ENCODE data around the gene TCFL5. TPM values are rescaled to one million over a fixed set of nuclear protein-coding genes. Genes with fewer than 3 reads are reported as not detected.

TCFL5 gene
- total RNA-seq, 6 donors from 2014 or later = 2.1 to 9.6 (median 7.1) TPM

DNA sequence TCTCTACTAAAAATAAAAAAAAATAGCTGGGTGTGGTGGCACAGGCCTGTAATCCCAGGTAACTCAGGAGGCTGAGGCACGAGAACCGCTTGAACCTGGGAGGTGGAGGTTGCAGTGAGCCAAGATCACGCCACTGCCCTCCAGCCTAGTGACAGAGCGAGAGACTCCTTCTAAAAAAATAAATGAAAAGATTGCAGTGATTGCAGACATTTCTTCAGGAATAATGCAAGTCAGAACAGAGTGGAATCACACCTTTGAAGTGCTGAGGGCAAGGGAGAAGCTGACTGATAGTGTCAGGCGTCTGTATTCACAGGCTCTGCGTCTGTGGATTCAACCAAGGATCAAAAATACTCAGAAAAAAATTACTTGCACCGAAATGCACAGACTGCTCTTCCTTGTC is 2.6 kb upstream of the TCFL5 start:
- no peak for DNase-seq

DNA sequence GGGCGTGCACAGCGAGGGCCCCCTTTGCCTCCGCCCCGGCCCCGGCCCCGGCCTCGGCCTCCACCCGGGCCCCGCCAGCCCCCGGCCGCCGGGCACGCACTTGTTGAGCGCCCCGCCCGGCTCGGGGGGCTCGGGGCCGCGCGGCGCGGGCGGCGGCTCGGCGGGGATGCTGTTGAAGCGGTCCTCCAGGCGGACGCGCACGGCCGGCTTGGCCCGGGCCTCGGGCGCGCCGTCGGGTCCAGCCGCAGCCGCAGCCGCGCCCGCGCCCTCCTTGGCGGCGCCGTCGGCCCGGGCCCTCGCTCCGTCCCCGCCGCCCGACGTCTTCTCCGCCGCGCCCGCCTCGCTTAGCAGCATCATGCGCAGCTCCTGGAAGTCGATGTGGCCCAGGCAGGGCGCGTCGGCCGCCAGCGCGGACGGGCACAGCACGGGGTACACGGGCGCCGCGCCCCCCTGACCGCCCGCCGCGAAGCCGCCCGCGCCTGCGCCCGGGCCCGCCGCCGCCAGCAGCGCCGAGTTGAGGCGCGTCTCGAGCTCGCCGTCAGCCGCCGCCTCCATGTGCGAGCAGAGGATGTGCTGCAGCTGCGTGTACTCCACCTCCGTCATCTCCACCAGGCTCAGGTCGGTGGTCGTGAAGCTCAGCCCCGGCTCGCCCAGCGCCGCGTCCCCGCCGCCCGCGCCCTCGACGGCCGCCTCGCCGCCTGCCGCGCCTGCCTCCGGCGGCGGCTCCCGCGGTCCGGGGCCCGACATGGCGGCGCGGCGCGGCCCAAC is 514 bp downstream of the TCFL5 start:
- Histone ChIP-seq H3K27ac (peak overlapping the region in 1 of 4 donors; percentile 40), H3K9me3 (no peaks in the 10 kb centered on the region), H3K4me3 (peak overlapping the region in 3 of 4 donors; percentile 54 to 69 (median 59)), H3K4me1 (peaks cover 14 to 23% (median 15%) of the 10 kb centered on the region in 4 donors), H3K27me3 (no peaks in the 10 kb centered on the region), H3K36me3 (peaks cover 0 to 8% (median 3%) of the 10 kb centered on the region in 4 donors)
- ATAC-seq (ENCODE audit: low FRiP score in 2 of 2) (peak in 1 of 2 donors; percentile 3), DNase-seq (peak in 1 of 2 donors; percentile 91)
- 0 to 1% methylated on average over 23 to 26 of the region's 129 CpGs for WGBS, 2 donors
- TF ChIP-seq, protein P1, sequence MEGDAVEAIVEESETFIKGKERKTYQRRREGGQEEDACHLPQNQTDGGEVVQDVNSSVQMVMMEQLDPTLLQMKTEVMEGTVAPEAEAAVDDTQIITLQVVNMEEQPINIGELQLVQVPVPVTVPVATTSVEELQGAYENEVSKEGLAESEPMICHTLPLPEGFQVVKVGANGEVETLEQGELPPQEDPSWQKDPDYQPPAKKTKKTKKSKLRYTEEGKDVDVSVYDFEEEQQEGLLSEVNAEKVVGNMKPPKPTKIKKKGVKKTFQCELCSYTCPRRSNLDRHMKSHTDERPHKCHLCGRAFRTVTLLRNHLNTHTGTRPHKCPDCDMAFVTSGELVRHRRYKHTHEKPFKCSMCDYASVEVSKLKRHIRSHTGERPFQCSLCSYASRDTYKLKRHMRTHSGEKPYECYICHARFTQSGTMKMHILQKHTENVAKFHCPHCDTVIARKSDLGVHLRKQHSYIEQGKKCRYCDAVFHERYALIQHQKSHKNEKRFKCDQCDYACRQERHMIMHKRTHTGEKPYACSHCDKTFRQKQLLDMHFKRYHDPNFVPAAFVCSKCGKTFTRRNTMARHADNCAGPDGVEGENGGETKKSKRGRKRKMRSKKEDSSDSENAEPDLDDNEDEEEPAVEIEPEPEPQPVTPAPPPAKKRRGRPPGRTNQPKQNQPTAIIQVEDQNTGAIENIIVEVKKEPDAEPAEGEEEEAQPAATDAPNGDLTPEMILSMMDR (IDR thresholded peaks at IDR 0.05) = peak in 3 of 6 experiments; percentile 5 to 50 (median 12)
- TF ChIP-seq POLR2AphosphoS5 (IDR thresholded peaks at IDR 0.05) = no peak
- no peak for TF ChIP-seq POLR2A (IDR thresholded peaks at IDR 0.05)
- no peak for TF ChIP-seq EP300 (IDR thresholded peaks at IDR 0.05)

More for the DNA sequence above, 2.6 kb upstream of the TCFL5 start:
- Histone ChIP-seq H3K27ac (no peak overlapping the region), H3K9me3 (no peaks in the 10 kb centered on the region), H3K36me3 (no peaks in the 10 kb centered on the region), H3K4me3 (no peak overlapping the region), H3K27me3 (no peaks in the 10 kb centered on the region), H3K4me1 (peaks cover 14 to 23% (median 15%) of the 10 kb centered on the region in 4 donors)
- 94 to 96% methylated on average over 7 of the region's 7 CpGs for WGBS, 2 donors
- TF ChIP-seq EP300 (IDR thresholded peaks at IDR 0.05) (no peak), POLR2A (IDR thresholded peaks at IDR 0.05) (no peak), POLR2AphosphoS5 (IDR thresholded peaks at IDR 0.05) (no peak)
- TF ChIP-seq, protein P1 (IDR thresholded peaks at IDR 0.05) = no peak
- no peak for ATAC-seq (ENCODE audit: low FRiP score in 2 of 2)

DNA sequence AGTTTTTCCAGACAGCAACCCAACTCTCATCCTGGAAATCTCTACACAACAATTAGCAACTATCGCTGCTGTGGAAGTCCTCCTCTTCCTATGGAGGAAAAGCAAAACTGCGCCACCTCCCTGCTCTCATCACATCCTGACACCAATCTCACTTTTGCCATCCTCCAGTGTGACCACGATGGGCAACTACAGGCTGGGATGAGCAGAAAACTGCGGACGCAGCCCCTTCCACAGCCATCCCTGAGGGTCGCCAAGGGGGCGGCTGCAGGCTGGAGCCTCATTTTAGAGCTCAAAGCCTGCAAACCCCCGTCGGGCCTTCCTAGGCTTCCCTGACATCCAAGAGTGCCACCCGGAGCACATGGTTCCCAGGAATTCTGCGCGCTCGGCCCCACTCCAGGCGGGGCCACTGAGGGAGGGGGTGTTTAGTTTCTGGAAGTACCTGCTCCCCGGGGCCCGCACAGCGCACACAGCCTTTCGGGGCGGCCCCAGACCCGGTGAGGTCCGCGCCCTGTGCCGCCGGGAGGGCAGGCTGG is 1.2 kb downstream of the TCFL5 start:
- H3K27me3 ChIP-seq = no peaks in the 10 kb centered on the region
- ATAC-seq (ENCODE audit: low FRiP score in 2 of 2) (no peak), DNase-seq (no peak)
- H3K4me3 ChIP-seq = peak overlapping the region in 3 of 4 donors; percentile 54 to 69 (median 59)
- peaks cover 0 to 11% (median 3%) of the 10 kb centered on the region in 4 donors for H3K36me3 ChIP-seq
- WGBS, 2 donors = 30 to 43% methylated on average over 7 to 13 of the region's 24 CpGs
- TF ChIP-seq POLR2AphosphoS5 (IDR thresholded peaks at IDR 0.05) = no peak
- TF ChIP-seq EP300 (IDR thresholded peaks at IDR 0.05) = no peak
- TF ChIP-seq POLR2A (IDR thresholded peaks at IDR 0.05) = no peak
- TF ChIP-seq, protein P1 (IDR thresholded peaks at IDR 0.05) = no peak
- H3K9me3 ChIP-seq = no peaks in the 10 kb centered on the region
- peaks cover 14 to 23% (median 15%) of the 10 kb centered on the region in 4 donors for H3K4me1 ChIP-seq
- no peak overlapping the region for H3K27ac ChIP-seq

DNA sequence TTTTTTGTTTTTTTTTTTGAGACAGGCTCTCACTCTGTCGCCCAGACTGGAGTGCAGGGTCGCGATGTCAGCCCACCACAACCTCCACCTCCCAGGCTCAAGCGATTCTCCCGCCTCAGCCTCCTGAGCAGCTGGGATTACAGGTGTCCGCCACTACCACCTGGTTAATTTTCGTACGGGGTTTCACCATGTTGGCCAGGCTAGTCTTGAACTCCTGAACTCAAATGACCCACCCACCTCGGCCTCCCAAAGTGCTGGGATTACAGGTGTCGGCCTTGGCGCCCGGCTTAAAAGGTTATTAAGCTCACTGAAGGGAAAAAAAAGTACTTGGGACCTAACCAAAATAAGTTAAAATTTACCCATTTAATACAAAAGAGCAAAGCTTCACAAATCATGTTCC is 1.9 kb downstream of the TCFL5 start:
- no peaks in the 10 kb centered on the region for H3K9me3 ChIP-seq
- WGBS, 2 donors = 94 to 98% methylated on average over 12 of the region's 12 CpGs
- no peak overlapping the region for H3K4me3 ChIP-seq
- peaks cover 0 to 18% (median 3%) of the 10 kb centered on the region in 4 donors for H3K36me3 ChIP-seq
- no peak for TF ChIP-seq POLR2AphosphoS5 (IDR thresholded peaks at IDR 0.05)
- no peak for TF ChIP-seq POLR2A (IDR thresholded peaks at IDR 0.05)
- TF ChIP-seq EP300 (IDR thresholded peaks at IDR 0.05) = no peak
- TF ChIP-seq, protein P1 (IDR thresholded peaks at IDR 0.05) = no peak
- no peak overlapping the region for H3K27ac ChIP-seq
- no peaks in the 10 kb centered on the region for H3K27me3 ChIP-seq
- DNase-seq = no peak
- no peak for ATAC-seq (ENCODE audit: low FRiP score in 2 of 2)
- H3K4me1 ChIP-seq = peaks cover 14 to 23% (median 15%) of the 10 kb centered on the region in 4 donors
